A549 (cell line): ENCODE data around the gene LYZL1. TPM values are rescaled to one million over a fixed set of nuclear protein-coding genes. Genes with fewer than 3 reads are reported as not detected.

Source experiments
- ATAC-seq, 2 experiments: fragments of 200-7000 bp in 1 of 2; fragments of >200 bp in 1 of 2; cut with Nextera tagmentation in 1 of 2; cut with Tn5 transposase in 1 of 2; 3 replicates each; pipeline versions ENCODE4 v1.8.0 to v1.9.1; 2018 to 2020; ENCODE audit warnings: mild to moderate bottlenecking in 1 of 2, moderate library complexity in 1 of 2
- CTCF ChIA-PET: fragments of 300-600 bp; sonication (Branson Sonifier 250); formaldehyde crosslinking; extraction: SDS; loops from one replicate; lab custom pipeline; 2021; ENCODE audit warnings: antibody characterized with exemption, inconsistent platforms; lab: Yijun Ruan, JAX
- POLR2A ChIA-PET: fragments of 350-600 bp; formaldehyde crosslinking; extraction: SDS; loops from one replicate; lab custom pipeline; 2021; ENCODE audit warnings: antibody characterized with exemption, inconsistent platforms; lab: Yijun Ruan, JAX
- DNase-seq, 2 experiments: peaks; one replicate each; pipeline versions ENCODE4 v3.0.0 to v3.0.0-alpha.2; 2011 to 2016; ENCODE audit warnings: low read depth in 1 of 2, low spot score in 1 of 2
- FAIRE-seq: peaks from 2 replicates; lab custom pipeline; 2011; peaks lifted over from hg19 to GRCh38; lab: Jason Lieb, UNC
- H3K27ac ChIP-seq, 2 experiments: fragments of >200 bp; sonication (Bioruptor Twin); formaldehyde crosslinking; 3 replicates each; pipeline ENCODE4 v1.5.1; 2016 to 2017
- H3K4me1 ChIP-seq: fragments of >200 bp; sonication (Bioruptor Twin); formaldehyde crosslinking; 3 replicates; pipeline ENCODE4 v1.6.1; 2016
- H3K4me2 ChIP-seq: fragments of >200 bp; sonication (Bioruptor Twin); formaldehyde crosslinking; 3 replicates; pipeline ENCODE4 v1.6.1; 2016
- H3K4me3 ChIP-seq: fragments of >200 bp; sonication (Bioruptor Twin); formaldehyde crosslinking; 3 replicates; pipeline ENCODE4 v1.5.1; 2016
- H3K9me3 ChIP-seq: fragments of >200 bp; sonication (Bioruptor Twin); formaldehyde crosslinking; 3 replicates; pipeline ENCODE4 v1.6.1; 2016
- CBX8 ChIP-seq: fragments of 200-600 bp; sonication (generic); IDR thresholded peaks from 2 replicates; pipeline ENCODE4 v1.6.1; 2016
- E2F6 ChIP-seq: IDR thresholded peaks from 2 replicates; pipeline ENCODE4 v1.6.1; 2012; ENCODE audit warnings: low read depth, borderline replicate concordance
- EHF ChIP-seq: fragments of 250-450 bp; sonication (Bioruptor Pico); IDR thresholded peaks from 2 replicates; pipeline ENCODE4 v1.5.0; 2020; ENCODE audit warnings: mild to moderate bottlenecking
- FOSB ChIP-seq: fragments of 250-450 bp; sonication (Bioruptor Pico); IDR thresholded peaks from 2 replicates; pipeline ENCODE4 v1.5.0; 2020; ENCODE audit warnings: mild to moderate bottlenecking, moderate library complexity
- FOSL2 ChIP-seq, 2 experiments: fragments of 450-650 bp in 1 of 2; fragments of >200 bp in 1 of 2; sonication (Bioruptor Twin) in 1 of 2; formaldehyde crosslinking; IDR thresholded peaks; 2 replicates each; pipeline versions ENCODE4 v1.5.0 to v1.6.1; 2016 to 2020; ENCODE audit warnings: mild to moderate bottlenecking in 1 of 2, moderate library complexity in 1 of 2
- FOXS1 ChIP-seq: fragments of 250-450 bp; sonication (Bioruptor Pico); IDR thresholded peaks from 2 replicates; pipeline ENCODE4 v1.5.0; 2020; ENCODE audit warnings: mild to moderate bottlenecking, moderate library complexity
- HEYL ChIP-seq: fragments of 250-450 bp; sonication (Bioruptor Pico); IDR thresholded peaks from 2 replicates; pipeline ENCODE4 v1.8.0; 2021; ENCODE audit warnings: mild to moderate bottlenecking, moderate library complexity
- POLR2AphosphoS2 ChIP-seq: conservative IDR thresholded peaks from 2 replicates; pipeline ENCODE4 v1.6.1; 2012; ENCODE audit warnings: low read length, improper control_type of control experiment, inconsistent platforms
- RAD21 ChIP-seq, 2 experiments: fragments of >200 bp in 1 of 2; sonication (Bioruptor Twin) in 1 of 2; formaldehyde crosslinking in 1 of 2; IDR thresholded peaks in 1 of 2; conservative IDR thresholded peaks in 1 of 2; 2 replicates in 1 of 2; 3 replicates in 1 of 2; pipeline ENCODE4 v1.6.1; 2012 to 2018; ENCODE audit warnings: inconsistent platforms in 1 of 2
- RNF2 ChIP-seq: fragments of 200-600 bp; sonication (generic); IDR thresholded peaks from 2 replicates; pipeline ENCODE4 v1.6.1; 2016; ENCODE audit warnings: low read depth, mild to moderate bottlenecking, antibody characterized with exemption, moderate library complexity, borderline replicate concordance
- SMC3 ChIP-seq: fragments of >200 bp; sonication (Bioruptor Twin); formaldehyde crosslinking; IDR thresholded peaks from 3 replicates; pipeline ENCODE4 v1.6.1; 2018; ENCODE audit warnings: inconsistent platforms
- SREBF2 ChIP-seq: fragments of 450-650 bp; IDR thresholded peaks from 2 replicates; pipeline ENCODE4 v1.6.1; 2014; ENCODE audit warnings: mild to moderate bottlenecking, moderate library complexity
- TFCP2L1 ChIP-seq: fragments of 250-450 bp; sonication (Bioruptor Pico); IDR thresholded peaks from 2 replicates; pipeline ENCODE4 v1.5.0; 2021; ENCODE audit warnings: mild to moderate bottlenecking
- TP53 ChIP-seq: fragments of 250-450 bp; sonication (Bioruptor Pico); IDR thresholded peaks from 2 replicates; pipeline ENCODE4 v1.5.0; 2021; ENCODE audit warnings: mild to moderate bottlenecking, moderate library complexity
- ZC3H11A ChIP-seq: fragments of 450-650 bp; IDR thresholded peaks from 2 replicates; pipeline ENCODE4 v1.6.1; 2014; ENCODE audit warnings: antibody characterized with exemption, mild to moderate bottlenecking
- ZFP36 ChIP-seq: fragments of 450-650 bp; IDR thresholded peaks from 2 replicates; pipeline ENCODE4 v1.6.1; 2014; ENCODE audit warnings: borderline replicate concordance; ENCODE audit not compliant: partially characterized antibody
- WGBS: methylation state at CpG from one replicate; pipeline ENCODE4 v1.1.6; 2017; ENCODE audit errors: missing lambda C conversion rate; 5-methylcytosine and 5-hydroxymethylcytosine counted together
- polyA plus RNA-seq, 4 experiments: library from polyadenylated mRNA; depleted of rRNA in 3 of 4; stranded (reverse); fragments of >200 nt; fragmentation: RNase III in 1 of 4; extraction: RNeasy Plus Mini Kit Qiagen cat#74134 plus additional on column Dnase treatment in 1 of 4; gene quantifications; 2 replicates in 3 of 4; 3 replicates in 1 of 4; pipeline ENCODE4 v1.2.3, GENCODE V29; 2011 to 2017
- TF ChIP-seq, protein P1 (sequence below): fragments of 450-650 bp; IDR thresholded peaks from 2 replicates; pipeline ENCODE4 v1.6.1; 2014; ENCODE audit warnings: antibody characterized with exemption
- TF ChIP-seq, protein P2 (sequence below): fragments of >200 bp; sonication (Bioruptor Twin); formaldehyde crosslinking; IDR thresholded peaks from 3 replicates; pipeline ENCODE4 v1.5.1; 2016
- TF ChIP-seq, protein P3 (sequence below): fragments of >200 bp; sonication (Bioruptor Twin); formaldehyde crosslinking; IDR thresholded peaks from 2 replicates; pipeline ENCODE4 v1.6.1; 2016

The LYZL1 gene
- polyA plus RNA-seq, 2 of the 4 experiments (the other 2 are of a cell fraction): not detected

DNA sequence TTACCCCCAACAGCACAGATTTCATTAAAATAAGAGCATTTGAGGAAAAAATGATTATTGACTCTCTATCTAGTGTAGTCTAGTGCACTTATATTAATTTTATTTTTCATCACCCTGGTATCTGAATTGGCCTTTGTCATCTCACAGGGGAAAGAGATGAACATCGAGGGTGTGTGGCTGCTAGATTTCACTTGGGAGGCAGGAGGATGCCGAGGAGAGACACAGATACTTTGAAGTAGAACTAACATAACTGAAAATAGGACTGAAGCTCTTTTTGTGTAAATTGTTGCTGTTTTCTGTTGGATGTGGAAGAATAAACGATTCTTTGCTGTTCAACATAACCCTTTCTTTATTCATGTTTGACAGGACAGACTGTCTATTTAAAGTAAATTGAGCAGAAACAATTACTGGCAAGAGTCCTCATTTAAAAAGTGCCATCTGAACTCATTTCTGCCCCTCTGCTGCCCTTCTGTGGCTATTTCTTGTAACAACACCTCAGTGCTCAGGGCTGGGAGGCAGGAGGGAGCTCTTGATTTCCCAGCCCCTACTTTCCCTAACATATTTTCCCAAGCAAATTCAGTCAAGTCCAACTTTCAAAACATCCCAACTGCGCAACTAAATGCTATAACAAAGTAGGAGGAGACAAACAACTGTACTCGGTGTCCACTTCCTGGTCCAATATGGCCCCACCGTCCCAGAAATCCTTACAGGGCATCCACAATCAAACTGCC is 15.6 kb downstream of the LYZL1 start:
- DNase-seq (peak; percentile 73 to 79), FAIRE-seq (peak; percentile 46)
- H3K27ac ChIP-seq: peak overlapping the region; percentile 60 to 77
- no peak overlapping the region for H3K4me3 ChIP-seq
- 0 out of 3 replicates have a peak, but pooled peaks cover 9% of the 10 kb centered on the region for H3K4me1 ChIP-seq
- ChIA-PET POLR2A (interaction anchor here (1.0 to 1.6 kb wide), 2 partner anchors 627 to 636 kb away, joined by 3 read pairs; partner anchors contain the start of gene BAMBI), CTCF (interaction anchor here (0.6 to 3.9 kb wide), 66 partner anchors 9 to 680 kb away, joined by 3 to 42 read pairs (median 5); partner anchors contain the start of gene BAMBI)
- H3K9me3 ChIP-seq: peaks cover 33% of the 10 kb centered on the region
- no peak for TF ChIP-seq FOXS1 (CRISPR knock-in tag)
- TF ChIP-seq SMC3: peak; percentile 97
- TF ChIP-seq, protein P1, sequence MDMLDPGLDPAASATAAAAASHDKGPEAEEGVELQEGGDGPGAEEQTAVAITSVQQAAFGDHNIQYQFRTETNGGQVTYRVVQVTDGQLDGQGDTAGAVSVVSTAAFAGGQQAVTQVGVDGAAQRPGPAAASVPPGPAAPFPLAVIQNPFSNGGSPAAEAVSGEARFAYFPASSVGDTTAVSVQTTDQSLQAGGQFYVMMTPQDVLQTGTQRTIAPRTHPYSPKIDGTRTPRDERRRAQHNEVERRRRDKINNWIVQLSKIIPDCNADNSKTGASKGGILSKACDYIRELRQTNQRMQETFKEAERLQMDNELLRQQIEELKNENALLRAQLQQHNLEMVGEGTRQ: no peak
- TF ChIP-seq FOSL2 (IDR thresholded peaks at IDR 0.05): no peak
- TF ChIP-seq FOSL2 (CRISPR knock-in tag; IDR thresholded peaks at IDR 0.05): no peak
- peak; percentile 97 to 98 for TF ChIP-seq RAD21 (conservative IDR thresholded peaks at IDR 0.05 in 1 of 2, IDR thresholded peaks at IDR 0.05 in 1 of 2)
- no peak for TF ChIP-seq TP53
- TF ChIP-seq ZC3H11A: no peak
- TF ChIP-seq, protein P2, sequence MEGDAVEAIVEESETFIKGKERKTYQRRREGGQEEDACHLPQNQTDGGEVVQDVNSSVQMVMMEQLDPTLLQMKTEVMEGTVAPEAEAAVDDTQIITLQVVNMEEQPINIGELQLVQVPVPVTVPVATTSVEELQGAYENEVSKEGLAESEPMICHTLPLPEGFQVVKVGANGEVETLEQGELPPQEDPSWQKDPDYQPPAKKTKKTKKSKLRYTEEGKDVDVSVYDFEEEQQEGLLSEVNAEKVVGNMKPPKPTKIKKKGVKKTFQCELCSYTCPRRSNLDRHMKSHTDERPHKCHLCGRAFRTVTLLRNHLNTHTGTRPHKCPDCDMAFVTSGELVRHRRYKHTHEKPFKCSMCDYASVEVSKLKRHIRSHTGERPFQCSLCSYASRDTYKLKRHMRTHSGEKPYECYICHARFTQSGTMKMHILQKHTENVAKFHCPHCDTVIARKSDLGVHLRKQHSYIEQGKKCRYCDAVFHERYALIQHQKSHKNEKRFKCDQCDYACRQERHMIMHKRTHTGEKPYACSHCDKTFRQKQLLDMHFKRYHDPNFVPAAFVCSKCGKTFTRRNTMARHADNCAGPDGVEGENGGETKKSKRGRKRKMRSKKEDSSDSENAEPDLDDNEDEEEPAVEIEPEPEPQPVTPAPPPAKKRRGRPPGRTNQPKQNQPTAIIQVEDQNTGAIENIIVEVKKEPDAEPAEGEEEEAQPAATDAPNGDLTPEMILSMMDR: peak; percentile 90
- TF ChIP-seq, all 56 proteins: peak for 3
- WGBS: 24% methylated on average over 6 of the region's 6 CpGs
- H3K4me2 ChIP-seq: peak overlapping the region; percentile 52
- peak; percentile 77 to 92; a peak in 5 of 6 replicates for ATAC-seq

DNA sequence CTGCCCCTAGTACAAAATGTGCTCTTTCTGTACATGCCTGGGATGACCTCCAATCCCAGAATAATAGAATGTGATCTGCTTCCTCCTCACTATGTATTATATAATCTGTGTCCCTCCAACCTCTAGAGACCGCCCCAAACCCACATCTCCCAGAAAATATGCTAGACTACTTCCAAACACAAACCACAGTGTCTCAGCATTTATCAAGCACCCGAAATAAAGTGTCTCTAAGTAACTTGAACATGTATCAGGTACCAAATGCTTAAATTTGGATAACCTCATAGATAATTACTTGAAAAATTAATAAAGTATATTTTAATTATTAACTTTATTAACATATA is 16.1 kb downstream of the LYZL1 start:
- H3K4me1 ChIP-seq: 0 out of 3 replicates have a peak, but pooled peaks cover 9% of the 10 kb centered on the region
- no peak for DNase-seq
- H3K9me3 ChIP-seq: peaks cover 28% of the 10 kb centered on the region
- peak overlapping the region; percentile 60 to 77 for H3K27ac ChIP-seq
- WGBS: 59% methylated on average over 2 of the region's 2 CpGs
- H3K4me2 ChIP-seq: peak overlapping the region; percentile 52
- FAIRE-seq: no peak
- TF ChIP-seq RNF2 (no peak), FOSB (CRISPR knock-in tag) (no peak), ZFP36 (no peak), EHF (CRISPR knock-in tag) (no peak), TFCP2L1 (no peak), HEYL (CRISPR knock-in tag) (no peak), E2F6 (no peak), SREBF2 (no peak), POLR2AphosphoS2 (no peak), FOSL2 (IDR thresholded peaks at IDR 0.05) (no peak), FOSL2 (CRISPR knock-in tag; IDR thresholded peaks at IDR 0.05) (no peak), ZC3H11A (no peak), CBX8 (no peak)
- TF ChIP-seq, protein P2: no peak
- TF ChIP-seq, protein P3, sequence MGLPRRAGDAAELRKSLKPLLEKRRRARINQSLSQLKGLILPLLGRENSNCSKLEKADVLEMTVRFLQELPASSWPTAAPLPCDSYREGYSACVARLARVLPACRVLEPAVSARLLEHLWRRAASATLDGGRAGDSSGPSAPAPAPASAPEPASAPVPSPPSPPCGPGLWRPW: no peak
- POLR2A ChIA-PET: interaction anchor here (1.0 to 1.6 kb wide), 2 partner anchors 627 to 636 kb away, joined by 3 read pairs; partner anchors contain the start of gene BAMBI
- CTCF ChIA-PET: interaction anchor here (0.6 to 3.9 kb wide), 58 partner anchors 8 to 681 kb away, joined by 3 to 42 read pairs (median 5); partner anchors contain the start of gene BAMBI
- peak in 1 of 2 experiments; percentile 77; a peak in 3 of 6 replicates for ATAC-seq
- no peak overlapping the region for H3K4me3 ChIP-seq
